Stimulated activated CD8-positive, alpha-beta memory T cell treated with anti-CD3 and anti-CD28 coated beads, Interleukin-4, amount 100 ng/mL, for 48 hours (primary cell): ENCODE measurements around the gene LSS.
"Not testable (repeated sequence)": the region's sequence is repeated elsewhere in the genome, so short reads cannot be mapped to it uniquely, and the experiment has no call there.

Experiments used
- DNase-seq: peaks from one replicate; pipeline ENCODE4 v3.0.0-alpha.2; 2020

LSS gene

GRCh38 chr21:46184625-46185555 lies 43.7 kb downstream of the LSS start:
- peak; percentile 83 for DNase-seq

- DNase-seq, result peak; percentile 74
Observed at GRCh38 chr21:46183910-46184624, 44.5 kb downstream of the LSS start, which contains the start of gene SPATC1L. SPATC1L (minus strand) TSS chr21:46184459; CDS start chr21:46182816, 1,643 bp downstream.

- not testable (repeated sequence) for DNase-seq
Observed at GRCh38 chr21:46183337-46183909, 45.2 kb downstream of the LSS start.

GRCh38 chr21:46182548-46183336 lies 45.8 kb downstream of the LSS start:
- no peak for DNase-seq

GRCh38 chr21:46181953-46182547 lies 46.5 kb downstream of the LSS start:
- no peak for DNase-seq

GRCh38 chr21:46181436-46181835 lies 47.1 kb downstream of the LSS start:
- no peak for DNase-seq

GRCh38 chr21:46180778-46181391 lies 47.7 kb downstream of the LSS start:
- no peak for DNase-seq

- DNase-seq, result no peak
Observed at GRCh38 chr21:46180079-46180722, 48.4 kb downstream of the LSS start.

GRCh38 chr21:46179708-46180078 lies 48.9 kb downstream of the LSS start:
- no peak for DNase-seq

GRCh38 chr21:46178961-46179360 lies 49.6 kb downstream of the LSS start:
- DNase-seq, result no peak

GRCh38 chr21:46176443-46177129 lies 52.0 kb downstream of the LSS start:
- DNase-seq, result not testable (repeated sequence)

- DNase-seq, result no peak
Observed at GRCh38 chr21:46173573-46173972, 55.0 kb downstream of the LSS start.

- DNase-seq, result peak; percentile 9
Observed at GRCh38 chr21:46172863-46173528, 55.6 kb downstream of the LSS start.

GRCh38 chr21:46171996-46172862 lies 56.3 kb downstream of the LSS start:
- peak; percentile 7 for DNase-seq

- no peak for DNase-seq
Observed at GRCh38 chr21:46171585-46171984, 57.0 kb downstream of the LSS start.

- not testable (repeated sequence) for DNase-seq
Observed at GRCh38 chr21:46170436-46171193, 58.0 kb downstream of the LSS start.

- peak; percentile 14 for DNase-seq
Observed at GRCh38 chr21:46168659-46169386, 59.8 kb downstream of the LSS start.

- peak; percentile 10 for DNase-seq
Observed at GRCh38 chr21:46168238-46168637, 60.3 kb downstream of the LSS start.
